ENCODE results near the gene WDPCP. TPM values are rescaled to one million over a fixed set of nuclear protein-coding genes. Genes with fewer than 3 reads are reported as not detected.

WDPCP gene
- total and polyA plus RNA-seq, 2 of the 13 experiments (the other 11 are each of a cell fraction or from before 2014, with no cell fraction given): 2.9 to 5.2 TPM

GRCh38 chr2:63194175-63194574 is 394.1 kb downstream of the WDPCP start (continued):
- TF ChIP-seq SIX1 (CRISPR knock-in tag; IDR thresholded peaks at IDR 0.05; ENCODE audit: borderline replicate concordance) (peak; percentile 88), USF2 (IDR thresholded peaks at IDR 0.05; ENCODE audit: low read depth, low read length) (no peak), USF2 (CRISPR knock-in tag; IDR thresholded peaks at IDR 0.05; ENCODE audit: borderline replicate concordance) (peak; percentile 26; the same call in 1 of the 2 replicates), ZBTB14 (CRISPR knock-in tag; IDR thresholded peaks at IDR 0.05) (no peak), RELA (CRISPR knock-in tag; IDR thresholded peaks at IDR 0.05) (no peak), ZNF333 (CRISPR knock-in tag; IDR thresholded peaks at IDR 0.05; ENCODE audit: borderline replicate concordance) (no peak), RBM22 (optimal IDR thresholded peaks at IDR 0.05; ENCODE audit: low read length) (no peak), PITX1 (CRISPR knock-in tag; IDR thresholded peaks at IDR 0.05) (peak; percentile 66; the same call in 1 of the 2 replicates), RNF219 (CRISPR knock-in tag; IDR thresholded peaks at IDR 0.05) (no peak), ZNF784 (CRISPR knock-in tag; IDR thresholded peaks at IDR 0.05; ENCODE audit: borderline replicate concordance) (no peak), RBM39 (IDR thresholded peaks at IDR 0.05; ENCODE audit: low read depth, low read length, poor library complexity, severe bottlenecking) (no peak), ZFP62 (CRISPR knock-in tag; IDR thresholded peaks at IDR 0.05) (no peak), EP300 (IDR thresholded peaks at IDR 0.05; ENCODE audit: low read depth in 2 of 2, low read length in 2 of 2) (peak in 1 of 2 experiments; percentile 99; a peak in 2 of 4 replicates), EP300 (CRISPR knock-in tag; IDR thresholded peaks at IDR 0.05; ENCODE audit: borderline replicate concordance) (peak; percentile 90), HMG20A (CRISPR knock-in tag; IDR thresholded peaks at IDR 0.05; ENCODE audit: borderline replicate concordance) (peak; percentile 92; the same call in 1 of the 2 replicates), POLR2AphosphoS2 (IDR thresholded peaks at IDR 0.05; ENCODE audit: low read depth, low read length) (no peak), ZNF296 (CRISPR knock-in tag; conservative IDR thresholded peaks at IDR 0.05) (no peak), ZNF570 (CRISPR knock-in tag; IDR thresholded peaks at IDR 0.05; ENCODE audit: borderline replicate concordance) (no peak), ZNF879 (CRISPR knock-in tag; IDR thresholded peaks at IDR 0.05) (no peak), BRF2 (CRISPR knock-in tag; IDR thresholded peaks at IDR 0.05) (no peak), NKX3-1 (CRISPR knock-in tag; IDR thresholded peaks at IDR 0.05) (peak; percentile 29; the same call in 1 of the 2 replicates), ZNF773 (CRISPR knock-in tag; IDR thresholded peaks at IDR 0.05; ENCODE audit: borderline replicate concordance) (no peak), CENPBD1 (CRISPR knock-in tag; IDR thresholded peaks at IDR 0.05; ENCODE audit: borderline replicate concordance, low read depth) (no peak)

All from HepG2 (cell line).